ENCODE measurements around the gene RBM15B. TPM values are rescaled to one million over a fixed set of nuclear protein-coding genes. Genes with fewer than 3 reads are reported as not detected.

RBM15B gene
- total and polyA plus RNA-seq, 9 of the 15 experiments (the other 6 are each of a cell fraction or from before 2014, with no cell fraction given) = 1.8 to 21.0 (median 10.5) TPM

DNA sequence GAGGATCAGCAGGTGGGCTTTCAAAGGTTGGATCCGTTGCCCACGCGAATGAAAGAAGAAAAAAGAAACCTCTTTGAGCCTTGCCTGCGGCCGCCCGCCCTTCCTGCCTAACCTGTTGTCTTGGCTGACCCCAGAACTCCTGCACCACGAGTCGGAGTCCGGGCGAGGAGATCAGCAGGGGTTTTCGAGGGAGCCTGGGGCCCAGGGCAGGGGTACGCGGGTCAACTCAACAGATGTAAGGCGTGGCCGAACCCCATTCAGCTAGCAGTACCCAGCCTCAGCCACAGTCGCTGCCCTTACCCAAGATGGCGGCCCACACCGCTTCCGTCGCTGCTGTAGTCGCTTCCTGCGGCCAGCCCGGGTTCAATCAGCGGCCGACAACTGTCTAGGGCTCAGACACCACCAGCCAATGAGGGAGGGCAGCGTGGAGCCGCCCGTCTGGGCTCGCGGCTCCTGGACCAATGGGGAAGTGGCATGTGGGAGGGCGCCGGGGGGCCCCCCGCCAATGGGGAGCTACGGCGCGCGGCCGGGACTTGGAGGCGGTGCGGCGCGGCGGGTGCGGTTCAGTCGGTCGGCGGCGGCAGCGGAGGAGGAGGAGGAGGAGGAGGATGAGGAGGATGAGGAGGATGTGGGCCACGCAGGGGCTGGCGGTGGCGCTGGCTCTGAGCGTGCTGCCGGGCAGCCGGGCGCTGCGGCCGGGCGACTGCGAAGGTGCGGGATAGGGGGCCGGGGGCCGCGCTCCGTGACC, 6.2 kb upstream of the RBM15B start, which contains the start of gene MANF (continued):
- TF ChIP-seq, protein P1, sequence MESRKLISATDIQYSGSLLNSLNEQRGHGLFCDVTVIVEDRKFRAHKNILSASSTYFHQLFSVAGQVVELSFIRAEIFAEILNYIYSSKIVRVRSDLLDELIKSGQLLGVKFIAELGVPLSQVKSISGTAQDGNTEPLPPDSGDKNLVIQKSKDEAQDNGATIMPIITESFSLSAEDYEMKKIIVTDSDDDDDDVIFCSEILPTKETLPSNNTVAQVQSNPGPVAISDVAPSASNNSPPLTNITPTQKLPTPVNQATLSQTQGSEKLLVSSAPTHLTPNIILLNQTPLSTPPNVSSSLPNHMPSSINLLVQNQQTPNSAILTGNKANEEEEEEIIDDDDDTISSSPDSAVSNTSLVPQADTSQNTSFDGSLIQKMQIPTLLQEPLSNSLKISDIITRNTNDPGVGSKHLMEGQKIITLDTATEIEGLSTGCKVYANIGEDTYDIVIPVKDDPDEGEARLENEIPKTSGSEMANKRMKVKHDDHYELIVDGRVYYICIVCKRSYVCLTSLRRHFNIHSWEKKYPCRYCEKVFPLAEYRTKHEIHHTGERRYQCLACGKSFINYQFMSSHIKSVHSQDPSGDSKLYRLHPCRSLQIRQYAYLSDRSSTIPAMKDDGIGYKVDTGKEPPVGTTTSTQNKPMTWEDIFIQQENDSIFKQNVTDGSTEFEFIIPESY (CRISPR knock-in tag; IDR thresholded peaks at IDR 0.05) = 0 out of 2 replicates have a peak, but pooled peaks have one; percentile 24
- no peak for TF ChIP-seq ZZZ3 (IDR thresholded peaks at IDR 0.05)
- TF ChIP-seq NFYB (IDR thresholded peaks at IDR 0.05; ENCODE audit: extremely low read depth, insufficient read length) = peak; percentile 88
- no peak for TF ChIP-seq KLF10 (CRISPR knock-in tag; IDR thresholded peaks at IDR 0.05)
- TF ChIP-seq HDAC6 (IDR thresholded peaks at IDR 0.05; ENCODE audit: low read depth, low read length) = no peak
- peak; percentile 91 for TF ChIP-seq GABPB1 (CRISPR knock-in tag; IDR thresholded peaks at IDR 0.05)
- TF ChIP-seq ZNF324 (CRISPR knock-in tag; IDR thresholded peaks at IDR 0.05) = no peak
- TF ChIP-seq YY1 (IDR thresholded peaks at IDR 0.05; ENCODE audit: borderline replicate concordance in 1 of 3, control insufficient read depth in 1 of 3, extremely low read depth in 1 of 3, insufficient read depth in 3 of 3, insufficient read length in 1 of 3, insufficient replicate concordance in 2 of 3, low read depth in 1 of 3, low read length in 2 of 3) = peak; percentile 96 to 99 (median 98)
- TF ChIP-seq, protein P2, sequence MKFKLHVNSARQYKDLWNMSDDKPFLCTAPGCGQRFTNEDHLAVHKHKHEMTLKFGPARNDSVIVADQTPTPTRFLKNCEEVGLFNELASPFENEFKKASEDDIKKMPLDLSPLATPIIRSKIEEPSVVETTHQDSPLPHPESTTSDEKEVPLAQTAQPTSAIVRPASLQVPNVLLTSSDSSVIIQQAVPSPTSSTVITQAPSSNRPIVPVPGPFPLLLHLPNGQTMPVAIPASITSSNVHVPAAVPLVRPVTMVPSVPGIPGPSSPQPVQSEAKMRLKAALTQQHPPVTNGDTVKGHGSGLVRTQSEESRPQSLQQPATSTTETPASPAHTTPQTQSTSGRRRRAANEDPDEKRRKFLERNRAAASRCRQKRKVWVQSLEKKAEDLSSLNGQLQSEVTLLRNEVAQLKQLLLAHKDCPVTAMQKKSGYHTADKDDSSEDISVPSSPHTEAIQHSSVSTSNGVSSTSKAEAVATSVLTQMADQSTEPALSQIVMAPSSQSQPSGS (CRISPR knock-in tag; IDR thresholded peaks at IDR 0.05) = no peak
- TF ChIP-seq TOE1 (IDR thresholded peaks at IDR 0.05; ENCODE audit: borderline replicate concordance) = peak; percentile 46; the same call in 1 of the 2 replicates
- no peak for TF ChIP-seq TOE1 (CRISPR knock-in tag; IDR thresholded peaks at IDR 0.05; ENCODE audit: borderline replicate concordance, low read depth)

Data from K562 (cell line).